Smooth muscle cell (in vitro differentiated cells): ENCODE measurements around the gene HPGDS. TPM values are rescaled to one million over a fixed set of nuclear protein-coding genes. Genes with fewer than 3 reads are reported as not detected.
"Not testable (repeated sequence)": the region's sequence is repeated elsewhere in the genome, so short reads cannot be mapped to it uniquely, and the experiment has no call there.

Experiments
- DNase-seq: peaks from one replicate; lab custom pipeline; 2025; ENCODE audit not compliant: unreplicated experiment; lab: John Stamatoyannopoulos, UW
- H2AFZ ChIP-seq: fragments of 200-600 bp; sonication (generic); 2 replicates; pipeline ENCODE4 v1.6.0; 2016; ENCODE audit warnings: antibody characterized with exemption, low read depth, mild to moderate bottlenecking
- H3F3A ChIP-seq: fragments of 200-600 bp; sonication (generic); 2 replicates; pipeline ENCODE4 v1.6.0; 2017; ENCODE audit warnings: antibody characterized with exemption, low read depth
- H3K27ac ChIP-seq: fragments of 200-600 bp; sonication (generic); 2 replicates; pipeline ENCODE4 v1.5.1; 2016; ENCODE audit warnings: low read depth, mild to moderate bottlenecking
- H3K27me3 ChIP-seq: fragments of 200-600 bp; sonication (generic); 2 replicates; pipeline ENCODE4 v1.6.1; 2016; ENCODE audit warnings: low read depth, mild to moderate bottlenecking
- H3K36me3 ChIP-seq: fragments of 200-600 bp; sonication (generic); 2 replicates; pipeline ENCODE4 v1.5.1; 2016; ENCODE audit warnings: low read depth
- H3K4me1 ChIP-seq: fragments of 200-600 bp; sonication (generic); 2 replicates; pipeline ENCODE4 v1.5.1; 2016; ENCODE audit warnings: low read depth
- H3K4me2 ChIP-seq: fragments of 200-600 bp; sonication (generic); 2 replicates; pipeline ENCODE4 v1.6.0; 2016; ENCODE audit warnings: mild to moderate bottlenecking
- H3K4me3 ChIP-seq: fragments of 200-600 bp; sonication (generic); 2 replicates; pipeline ENCODE4 v1.5.1; 2016; ENCODE audit warnings: mild to moderate bottlenecking
- H3K79me2 ChIP-seq: fragments of 200-600 bp; sonication (generic); 2 replicates; pipeline ENCODE4 v1.6.0; 2016; ENCODE audit warnings: low read depth, mild to moderate bottlenecking
- H3K9ac ChIP-seq: fragments of 200-600 bp; sonication (generic); 2 replicates; pipeline ENCODE4 v1.6.0; 2016; ENCODE audit warnings: low read depth
- H3K9me3 ChIP-seq: fragments of 200-600 bp; sonication (generic); replicated peaks from 2 replicates; pipeline ENCODE4 v1.5.1; 2016; ENCODE audit warnings: low read depth
- H4K20me1 ChIP-seq: fragments of 200-600 bp; sonication (generic); 2 replicates; pipeline ENCODE4 v1.6.0; 2016; ENCODE audit warnings: low read depth
- CTCF ChIP-seq: fragments of 200-600 bp; sonication (generic); IDR thresholded peaks from 2 replicates; pipeline ENCODE4 v1.5.1; 2017; ENCODE audit warnings: borderline replicate concordance, mild to moderate bottlenecking, antibody characterized with exemption; ENCODE audit not compliant: insufficient read depth, poor library complexity, severe bottlenecking
- WGBS: methylation state at CpG from one replicate; pipeline ENCODE4 v1.1.7; 2016; ENCODE audit warnings: low lambda C conversion rate; 5-methylcytosine and 5-hydroxymethylcytosine counted together
- polyA plus RNA-seq: library from polyadenylated mRNA; unstranded; fragments of >200 nt; fragmentation: Nextera tagmentation; extraction: Ambion mirVana; gene quantifications from 2 replicates; pipeline ENCODE4 v1.2.1, GENCODE V29; 2016
- total RNA-seq: library from RNA; depleted of rRNA; stranded (reverse); fragments of >200 nt; gene quantifications from 2 replicates; pipeline ENCODE4 v1.2.3, GENCODE V29; 2014

HPGDS gene
- total and polyA plus RNA-seq, 2 experiments from 2014 or later: not detected

- Histone ChIP-seq H3K4me3 (no peak overlapping the region), H2AFZ (no peak overlapping the region), H4K20me1 (no peaks in the 10 kb centered on the region), H3K27ac (no peak overlapping the region), H3K4me2 (no peak overlapping the region), H3K79me2 (no peaks in the 10 kb centered on the region), H3K9me3 (peaks cover 7% of the 10 kb centered on the region), H3K27me3 (no peaks in the 10 kb centered on the region), H3F3A (no peaks in the 10 kb centered on the region), H3K36me3 (no peaks in the 10 kb centered on the region), H3K9ac (no peak overlapping the region), H3K4me1 (no peaks in the 10 kb centered on the region)
- DNase-seq: no peak
- TF ChIP-seq CTCF: no peak
- WGBS: 83% methylated on average over 1 of the region's 1 CpG
These were observed 16.8 kb downstream of the HPGDS start for GRCh38 chr4:94325835-94326234.

GRCh38 chr4:94319927-94320326, 22.7 kb downstream of the HPGDS start:
- not testable (repeated sequence) for H3K27me3 ChIP-seq, DNase-seq, H3K36me3 ChIP-seq, H3K4me1 ChIP-seq, H2AFZ ChIP-seq, H3K4me2 ChIP-seq, H3K27ac ChIP-seq, H3K9me3 ChIP-seq, H3K79me2 ChIP-seq, H3K4me3 ChIP-seq, H3K9ac ChIP-seq, H3F3A ChIP-seq, H4K20me1 ChIP-seq

- Histone ChIP-seq H4K20me1 (no peaks in the 10 kb centered on the region), H3K4me1 (no peaks in the 10 kb centered on the region), H3K9me3 (no peaks in the 10 kb centered on the region), H3K9ac (no peak overlapping the region), H3K4me3 (no peak overlapping the region), H3K79me2 (no peaks in the 10 kb centered on the region), H3K27me3 (no peaks in the 10 kb centered on the region), H3K4me2 (no peak overlapping the region), H3K27ac (no peak overlapping the region), H3F3A (no peaks in the 10 kb centered on the region), H2AFZ (no peak overlapping the region), H3K36me3 (no peaks in the 10 kb centered on the region)
- no peak for DNase-seq
- 72% methylated on average over 4 of the region's 4 CpGs for WGBS
- TF ChIP-seq CTCF: no peak
These were observed 35.3 kb downstream of the HPGDS start for GRCh38 chr4:94307231-94307871.

GRCh38 chr4:94306713-94307112, 35.9 kb downstream of the HPGDS start:
- no peaks in the 10 kb centered on the region for H3K27me3 ChIP-seq

More at GRCh38 chr4:94306713-94307112, 35.9 kb downstream of the HPGDS start:
- no peak overlapping the region for H3K4me3 ChIP-seq
- H3F3A ChIP-seq: no peaks in the 10 kb centered on the region
- no peaks in the 10 kb centered on the region for H3K79me2 ChIP-seq
- H3K4me2 ChIP-seq: no peak overlapping the region
- H3K4me1 ChIP-seq: no peaks in the 10 kb centered on the region
- no peak for DNase-seq
- H3K27ac ChIP-seq: no peak overlapping the region
- H2AFZ ChIP-seq: no peak overlapping the region
- no peaks in the 10 kb centered on the region for H4K20me1 ChIP-seq
- H3K9ac ChIP-seq: no peak overlapping the region
- no peaks in the 10 kb centered on the region for H3K9me3 ChIP-seq
- no peak for TF ChIP-seq CTCF
- WGBS: 91% methylated on average over 3 of the region's 3 CpGs
- no peaks in the 10 kb centered on the region for H3K36me3 ChIP-seq
